IMR-90 (cell line): ENCODE measurements around the gene CDX1. TPM values are rescaled to one million over a fixed set of nuclear protein-coding genes. Genes with fewer than 3 reads are reported as not detected.

Experiments
- ATAC-seq: fragments of 200-7000 bp; cut with Tn5 transposase; 2 replicates; pipeline ENCODE4 v1.9.1; 2020; ENCODE audit warnings: low read depth, mild to moderate bottlenecking, moderate library complexity
- BruUV-seq: library from RNA; stranded (reverse); fragments of 400-500 nt; replicated peaks from 2 replicates; lab custom pipeline; 2021; lab: Mats Ljungman, UMichigan
- CTCF ChIA-PET: fragments of 300-600 bp; formaldehyde crosslinking; extraction: SDS; loops from one replicate; lab custom pipeline; 2021; ENCODE audit warnings: antibody characterized with exemption; lab: Yijun Ruan, JAX
- POLR2A ChIA-PET: fragments of 300-600 bp; sonication (Branson Sonifier 250); formaldehyde crosslinking; loops from one replicate; lab custom pipeline; 2022; ENCODE audit warnings: antibody characterized with exemption; ENCODE audit not compliant: unreplicated experiment; lab: Charles Lee
- DNase-seq: peaks from one replicate; pipeline ENCODE4 v3.0.0; 2013
- H2AFZ ChIP-seq: replicated peaks from 2 replicates; pipeline ENCODE3; 2013; ENCODE audit warnings: low read length, mild to moderate bottlenecking; ENCODE audit not compliant: poor library complexity
- H2AK5ac ChIP-seq: 2 replicates; pipeline ENCODE4 v1.6.1; 2013; ENCODE audit warnings: low read depth, low read length, inconsistent platforms
- H2AK9ac ChIP-seq: replicated peaks from 2 replicates; pipeline ENCODE3; 2013; ENCODE audit warnings: mild to moderate bottlenecking, low read depth, low read length, moderate library complexity; ENCODE audit not compliant: poor library complexity
- H2BK120ac ChIP-seq: 2 replicates; pipeline ENCODE4 v1.6.1; 2013; ENCODE audit warnings: low read depth, low read length, inconsistent platforms
- H2BK15ac ChIP-seq: 3 replicates; pipeline ENCODE4 v1.6.1; 2013; ENCODE audit warnings: low read depth, low read length, inconsistent platforms
- H2BK20ac ChIP-seq: 2 replicates; pipeline ENCODE4 v1.6.1; 2013; ENCODE audit warnings: low read depth, mild to moderate bottlenecking, inconsistent platforms, low read length, moderate library complexity
- H2BK5ac ChIP-seq: 2 replicates; pipeline ENCODE4 v1.6.1; 2013; ENCODE audit warnings: mild to moderate bottlenecking, low read depth, low read length, inconsistent platforms; ENCODE audit not compliant: poor library complexity, severe bottlenecking
- H3K14ac ChIP-seq: replicated peaks from 2 replicates; pipeline ENCODE4 v1.6.1; 2013; ENCODE audit warnings: low read depth, low read length, inconsistent platforms
- H3K18ac ChIP-seq: 2 replicates; pipeline ENCODE4 v1.6.1; 2013; ENCODE audit warnings: low read depth, low read length, control low read depth
- H3K23ac ChIP-seq: 2 replicates; pipeline ENCODE4 v1.6.1; 2013; ENCODE audit warnings: low read depth, low read length, inconsistent platforms
- H3K27ac ChIP-seq: 2 replicates; pipeline ENCODE4 v1.5.1; 2013; ENCODE audit warnings: mild to moderate bottlenecking, control low read depth, low read length; ENCODE audit not compliant: insufficient read depth
- H3K27me3 ChIP-seq: 2 replicates; pipeline ENCODE4 v1.6.1; 2013; ENCODE audit warnings: low read length; ENCODE audit not compliant: control insufficient read depth, insufficient read depth
- H3K36me3 ChIP-seq: 2 replicates; pipeline ENCODE4 v1.6.1; 2013; ENCODE audit warnings: low read length, mixed read lengths; ENCODE audit not compliant: control insufficient read depth, insufficient read depth
- H3K4ac ChIP-seq: 2 replicates; pipeline ENCODE4 v1.6.1; 2013; ENCODE audit warnings: low read depth, low read length, inconsistent platforms
- H3K4me1 ChIP-seq: 2 replicates; pipeline ENCODE4 v1.6.1; 2013; ENCODE audit warnings: low read length, mixed read lengths; ENCODE audit not compliant: control insufficient read depth, insufficient read depth
- H3K4me2 ChIP-seq: 2 replicates; pipeline ENCODE4 v1.6.1; 2013; ENCODE audit warnings: low read depth, mild to moderate bottlenecking, control low read depth, low read length, moderate library complexity
- H3K4me3 ChIP-seq: 2 replicates; pipeline ENCODE4 v1.5.1; 2013; ENCODE audit warnings: low read depth, mild to moderate bottlenecking, control low read depth, low read length, moderate library complexity; ENCODE audit not compliant: insufficient read depth
- H3K56ac ChIP-seq: 2 replicates; pipeline ENCODE4 v1.6.1; 2013; ENCODE audit warnings: low read length, inconsistent platforms; ENCODE audit not compliant: insufficient read depth; ENCODE audit errors: extremely low read depth
- H3K79me1 ChIP-seq, 2 experiments: 2 replicates each; pipeline ENCODE4 v1.6.1; 2013; ENCODE audit warnings: low read length in 2 of 2, inconsistent platforms in 1 of 2, low read depth in 1 of 2
- H3K9ac ChIP-seq: 2 replicates; pipeline ENCODE4 v1.6.1; 2013; ENCODE audit warnings: low read depth, low read length, control low read depth
- H3K9me1 ChIP-seq: 2 replicates; pipeline ENCODE4 v1.6.1; 2013; ENCODE audit warnings: low read length, inconsistent platforms; ENCODE audit not compliant: insufficient read depth
- H3K9me3 ChIP-seq: 2 replicates; pipeline ENCODE4 v1.6.1; 2013; ENCODE audit warnings: low read length; ENCODE audit not compliant: control insufficient read depth, insufficient read depth
- H4K20me1 ChIP-seq: 2 replicates; pipeline ENCODE4 v1.6.1; 2013; ENCODE audit warnings: low read length, inconsistent platforms; ENCODE audit not compliant: insufficient read depth
- H4K5ac ChIP-seq: 2 replicates; pipeline ENCODE4 v1.6.1; 2013; ENCODE audit warnings: mild to moderate bottlenecking, low read depth, low read length, control low read depth
- H4K8ac ChIP-seq, 2 experiments: 2 replicates each; pipeline ENCODE4 v1.6.1; 2013; ENCODE audit warnings: low read depth in 2 of 2, low read length in 2 of 2, control low read depth in 1 of 2, inconsistent platforms in 1 of 2
- H4K91ac ChIP-seq: 2 replicates; pipeline ENCODE4 v1.6.1; 2013; ENCODE audit warnings: low read depth, low read length, inconsistent platforms; ENCODE audit not compliant: insufficient read depth
- BHLHE40 ChIP-seq: fragments of 150-350 bp; IDR thresholded peaks from 2 replicates; pipeline ENCODE4 v1.6.1; 2016; ENCODE audit warnings: mild to moderate bottlenecking, low read depth, low read length
- CEBPB ChIP-seq: IDR thresholded peaks from 2 replicates; pipeline ENCODE4 v1.6.1; 2012; ENCODE audit warnings: low read depth, low read length, improper control_type of control experiment
- ELK1 ChIP-seq: fragments of 150-350 bp; IDR thresholded peaks from 2 replicates; pipeline ENCODE4 v1.6.1; 2016; ENCODE audit warnings: low read depth, mild to moderate bottlenecking, low read length, moderate library complexity, borderline replicate concordance
- FOS ChIP-seq: fragments of 150-350 bp; IDR thresholded peaks from 2 replicates; pipeline ENCODE4 v1.6.1; 2016; ENCODE audit warnings: low read depth, low read length
- WGBS, 2 experiments: methylation state at CpG; one replicate each; pipeline versions ENCODE4 v1.1.5 to v1.1.7; 2013; ENCODE audit warnings: missing lambda C conversion rate in 2 of 2; ENCODE audit not compliant: insufficient read length in 1 of 2; ENCODE audit errors: extremely low coverage in 2 of 2; 5-methylcytosine and 5-hydroxymethylcytosine counted together
- dilution Hi-C: fragments of 300-500 bp; cut with HindIII; formaldehyde crosslinking; loops from one replicate; pipeline ENCODE4 v1.14.3; 2018; ENCODE audit warnings: low sequenced_read_pairs; ENCODE audit not compliant: unreplicated experiment
- in situ Hi-C: fragments of 300-500 bp; cut with MboI; formaldehyde crosslinking; loops from 3 replicates; pipeline ENCODE4 v1.14.3; 2019; ENCODE audit warnings: low sequenced_read_pairs, inconsistent platforms, mixed read lengths
- intact Hi-C: fragments of 100-400 bp; cut with micrococcal nuclease; formaldehyde crosslinking; loops from 2 replicates; pipeline ENCODE4 v1.10.0; 2022
- polyA plus RNA-seq, 3 experiments: library from polyadenylated mRNA; depleted of rRNA; stranded (reverse); fragments of >200 nt; gene quantifications; 2 replicates each; pipeline ENCODE4 v1.2.3, GENCODE V29; 2012; ENCODE audit warnings: low replicate concordance in 1 of 3
- total RNA-seq: library from RNA; depleted of rRNA; stranded (reverse); fragments of >200 nt; gene quantifications from 2 replicates; pipeline ENCODE4 v1.2.3, GENCODE V29; 2012

CDX1 gene
- total and polyA plus RNA-seq, 2 of the 4 experiments (the other 2 are of a cell fraction) = 0.18 to 0.24 TPM

- Histone ChIP-seq H3K4me2 (peak overlapping the region; percentile 78), H3K4me3 (no peak overlapping the region)
Observed at GRCh38 chr5:150142959-150143349, 23.6 kb upstream of the CDX1 start.

More at GRCh38 chr5:150142959-150143349, 23.6 kb upstream of the CDX1 start:
- H3K4ac ChIP-seq = peak overlapping the region; percentile 100
- ATAC-seq (peak; percentile 3), DNase-seq (peak; percentile 98)
- H3K36me3 ChIP-seq = peaks cover 15% of the 10 kb centered on the region; the same call in 1 of the 2 replicates
- no CpG with 5 or more reads among the region's 4 CpGs for WGBS, 2 experiments
- H4K91ac ChIP-seq = peak overlapping the region; percentile 99
- H3K27me3 ChIP-seq = no peaks in the 10 kb centered on the region
- H2BK120ac ChIP-seq = peak overlapping the region; percentile 100
- peak overlapping the region; percentile 97 for H3K18ac ChIP-seq
- CTCF ChIA-PET = interaction anchor here (0.9 kb wide), 1 partner anchor 9 kb away, joined by 5 read pairs; no protein-coding TSS in a partner anchor
- in situ Hi-C loops = no loop called here
- peak overlapping the region; percentile 98 for H2BK5ac ChIP-seq
- H3K27ac ChIP-seq = peak overlapping the region; percentile 98
- peaks cover 21% of the 10 kb centered on the region for H3K9me1 ChIP-seq
- H3K9ac ChIP-seq = peak overlapping the region; percentile 75
- peak overlapping the region; percentile 99 for H3K56ac ChIP-seq
- peak overlapping the region; percentile 88 for H4K5ac ChIP-seq
- H2AK9ac ChIP-seq = peak overlapping the region; percentile 93
- BruUV-seq = no TSS peak
- peak overlapping the region; percentile 97 for H3K23ac ChIP-seq
- POLR2A ChIA-PET = interaction anchor here (0.6 to 1.4 kb wide), 3 partner anchors 10 to 202 kb away, joined by 3 to 5 read pairs (median 5); partner anchors contain the start of gene PDGFRB
- peaks cover 66% of the 10 kb centered on the region for H3K4me1 ChIP-seq
- H2AK5ac ChIP-seq = peak overlapping the region; percentile 100
- peaks cover 6% of the 10 kb centered on the region; the same call in 1 of the 2 replicates for H4K20me1 ChIP-seq
- H3K79me1 ChIP-seq = peaks cover 22 to 74% of the 10 kb centered on the region in 2 experiments
- peak overlapping the region; percentile 99 for H2BK20ac ChIP-seq
- H2BK15ac ChIP-seq = peak overlapping the region; percentile 95
- dilution Hi-C loops = no loop called here
- H3K9me3 ChIP-seq = no peaks in the 10 kb centered on the region
- intact Hi-C loops = loop anchor here (1.0 kb wide), 1 partner anchor 11 kb away; no protein-coding TSS in a partner anchor
- TF ChIP-seq ELK1 (no peak), BHLHE40 (peak; percentile 55; the same call in 1 of the 2 replicates), CEBPB (peak; percentile 94), FOS (peak; percentile 90)
- peak overlapping the region; percentile 97 to 100 for H4K8ac ChIP-seq
- H3K14ac ChIP-seq = peak overlapping the region; percentile 94
- H2AFZ ChIP-seq = peak overlapping the region; percentile 29
